Effector memory CD4-positive, alpha-beta T cell (primary cell): ENCODE data around the gene FAM76B.
"Not testable (repeated sequence)": the region's sequence is repeated elsewhere in the genome, so short reads cannot be mapped to it uniquely, and the experiment has no call there.

ENCODE experiments used
- DNase-seq, 3 donors: peaks; one replicate each; pipeline ENCODE4 v3.0.0-alpha.2; 2020
- H3K27ac ChIP-seq: 2 replicates; pipeline ENCODE4 v1.7.0; 2013; ENCODE audit warnings: mild to moderate bottlenecking, low read length, moderate library complexity; ENCODE audit not compliant: insufficient read depth, poor library complexity, severe bottlenecking
- H3K27me3 ChIP-seq: replicated peaks from 2 replicates; pipeline ENCODE4 v1.7.0; 2013; ENCODE audit warnings: mild to moderate bottlenecking, low read length; ENCODE audit not compliant: insufficient read depth, control insufficient read depth, poor library complexity, severe bottlenecking
- H3K36me3 ChIP-seq: 2 replicates; pipeline ENCODE4 v1.7.0; 2013; ENCODE audit warnings: mild to moderate bottlenecking, low read length, moderate library complexity; ENCODE audit not compliant: control insufficient read depth, insufficient read depth
- H3K4me1 ChIP-seq: 2 replicates; pipeline ENCODE4 v1.7.0; 2013; ENCODE audit warnings: low read length, mild to moderate bottlenecking; ENCODE audit not compliant: control insufficient read depth, insufficient read depth, poor library complexity, severe bottlenecking
- H3K4me3 ChIP-seq: 2 replicates; pipeline ENCODE4 v1.7.0; 2013; ENCODE audit warnings: low read length, low read depth, mild to moderate bottlenecking; ENCODE audit not compliant: insufficient read depth, poor library complexity, severe bottlenecking
- H3K9me3 ChIP-seq: 2 replicates; pipeline ENCODE4 v1.7.0; 2013; ENCODE audit warnings: mild to moderate bottlenecking, low read length, moderate library complexity; ENCODE audit not compliant: control insufficient read depth

Gene FAM76B

GRCh38 chr11:95816037-95816436, 26.5 kb upstream of the FAM76B start:
- Histone ChIP-seq H3K4me1 (no peaks in the 10 kb centered on the region), H3K36me3 (peaks cover 21% of the 10 kb centered on the region), H3K4me3 (no peak overlapping the region), H3K27ac (no peak overlapping the region), H3K9me3 (no peaks in the 10 kb centered on the region), H3K27me3 (no peaks in the 10 kb centered on the region)
- DNase-seq, result no peak

- not testable (repeated sequence) for H3K27me3 ChIP-seq, H3K27ac ChIP-seq, H3K4me1 ChIP-seq, H3K9me3 ChIP-seq, H3K4me3 ChIP-seq, DNase-seq, H3K36me3 ChIP-seq
These were observed 21.5 kb upstream of the FAM76B start for GRCh38 chr11:95811052-95811451.

- not testable (repeated sequence) for H3K27me3 ChIP-seq, DNase-seq, H3K9me3 ChIP-seq, H3K36me3 ChIP-seq, H3K27ac ChIP-seq, H3K4me1 ChIP-seq, H3K4me3 ChIP-seq
These were observed 16.9 kb upstream of the FAM76B start for GRCh38 chr11:95806464-95806863.

- Histone ChIP-seq H3K27me3 (no peaks in the 10 kb centered on the region), H3K36me3 (peaks cover 10% of the 10 kb centered on the region)
These were observed 16.3 kb upstream of the FAM76B start for GRCh38 chr11:95805869-95806268.

GRCh38 chr11:95803973-95804372, 14.4 kb upstream of the FAM76B start:
- Histone ChIP-seq H3K27me3 (no peaks in the 10 kb centered on the region), H3K4me3 (no peak overlapping the region), H3K36me3 (peaks cover 23% of the 10 kb centered on the region), H3K27ac (no peak overlapping the region), H3K4me1 (peaks cover 2% of the 10 kb centered on the region), H3K9me3 (no peaks in the 10 kb centered on the region)
- no peak for DNase-seq

More at GRCh38 chr11:95805869-95806268, 16.3 kb upstream of the FAM76B start:
- H3K27ac ChIP-seq, result no peak overlapping the region
- no peak overlapping the region for H3K4me3 ChIP-seq
- H3K4me1 ChIP-seq, result peaks cover 2% of the 10 kb centered on the region
- DNase-seq, result no peak
- no peaks in the 10 kb centered on the region for H3K9me3 ChIP-seq

GRCh38 chr11:95802806-95803205, 13.2 kb upstream of the FAM76B start:
- DNase-seq, result no peak
- Histone ChIP-seq H3K27ac (no peak overlapping the region), H3K4me3 (no peak overlapping the region), H3K27me3 (no peaks in the 10 kb centered on the region), H3K36me3 (peaks cover 23% of the 10 kb centered on the region), H3K4me1 (peaks cover 2% of the 10 kb centered on the region), H3K9me3 (no peaks in the 10 kb centered on the region)

- H3K9me3 ChIP-seq, result no peaks in the 10 kb centered on the region
- H3K4me3 ChIP-seq, result no peak overlapping the region
- no peaks in the 10 kb centered on the region for H3K27me3 ChIP-seq
- peaks cover 23% of the 10 kb centered on the region for H3K36me3 ChIP-seq
- H3K27ac ChIP-seq, result no peak overlapping the region
- no peaks in the 10 kb centered on the region for H3K4me1 ChIP-seq
- DNase-seq, result no peak
These were observed 10.9 kb upstream of the FAM76B start for GRCh38 chr11:95800438-95800837.

GRCh38 chr11:95799546-95799945, 10.0 kb upstream of the FAM76B start:
- H3K27ac ChIP-seq, result no peak overlapping the region

GRCh38 chr11:95796501-95796900, 6.9 kb upstream of the FAM76B start:
- Histone ChIP-seq H3K9me3 (no peaks in the 10 kb centered on the region), H3K4me3 (no peak overlapping the region), H3K27me3 (no peaks in the 10 kb centered on the region), H3K36me3 (peaks cover 17% of the 10 kb centered on the region), H3K4me1 (peaks cover 6% of the 10 kb centered on the region), H3K27ac (no peak overlapping the region)
- DNase-seq, result no peak

More at GRCh38 chr11:95799546-95799945, 10.0 kb upstream of the FAM76B start:
- Histone ChIP-seq H3K9me3 (no peaks in the 10 kb centered on the region), H3K4me3 (no peak overlapping the region), H3K36me3 (peaks cover 23% of the 10 kb centered on the region), H3K27me3 (no peaks in the 10 kb centered on the region), H3K4me1 (no peaks in the 10 kb centered on the region)
- no peak for DNase-seq

- Histone ChIP-seq H3K4me3 (no peak overlapping the region), H3K4me1 (peaks cover 10% of the 10 kb centered on the region), H3K27me3 (no peaks in the 10 kb centered on the region), H3K27ac (no peak overlapping the region), H3K36me3 (peaks cover 12% of the 10 kb centered on the region), H3K9me3 (no peaks in the 10 kb centered on the region)
- DNase-seq, result no peak
These were observed 6.2 kb upstream of the FAM76B start for GRCh38 chr11:95795627-95796295.
